Hepatocyte (in vitro differentiated cells): ENCODE data around the gene SERGEF.

Experiments
- EZH2 ChIP-seq: fragments of 200-600 bp; sonication (generic); IDR thresholded peaks from 2 replicates; pipeline ENCODE4 v1.6.1; 2016; ENCODE audit warnings: antibody characterized with exemption, mild to moderate bottlenecking, borderline replicate concordance
- EZH2phosphoT487 ChIP-seq: fragments of 200-600 bp; sonication (generic); IDR thresholded peaks from one replicate; pipeline ENCODE4 v1.6.1; 2018; ENCODE audit warnings: antibody characterized with exemption, mild to moderate bottlenecking, low read depth, moderate library complexity; ENCODE audit not compliant: unreplicated experiment, severe bottlenecking

- TF ChIP-seq EZH2 (no peak), EZH2phosphoT487 (no peak)
Observed at GRCh38 chr11:17883057-17883456, 129.8 kb downstream of the SERGEF start.
